GM12892 (cell line): ENCODE measurements around the gene RNF8.

Source experiments
- POLR2A ChIP-seq: IDR thresholded peaks from 2 replicates; pipeline ENCODE4 v1.6.1; 2011; ENCODE audit warnings: low read depth, low read length, control low read depth
- POLR2AphosphoS5 ChIP-seq: IDR thresholded peaks from 2 replicates; pipeline ENCODE4 v1.6.1; 2011; ENCODE audit warnings: low read depth, low read length, control low read depth

DNA sequence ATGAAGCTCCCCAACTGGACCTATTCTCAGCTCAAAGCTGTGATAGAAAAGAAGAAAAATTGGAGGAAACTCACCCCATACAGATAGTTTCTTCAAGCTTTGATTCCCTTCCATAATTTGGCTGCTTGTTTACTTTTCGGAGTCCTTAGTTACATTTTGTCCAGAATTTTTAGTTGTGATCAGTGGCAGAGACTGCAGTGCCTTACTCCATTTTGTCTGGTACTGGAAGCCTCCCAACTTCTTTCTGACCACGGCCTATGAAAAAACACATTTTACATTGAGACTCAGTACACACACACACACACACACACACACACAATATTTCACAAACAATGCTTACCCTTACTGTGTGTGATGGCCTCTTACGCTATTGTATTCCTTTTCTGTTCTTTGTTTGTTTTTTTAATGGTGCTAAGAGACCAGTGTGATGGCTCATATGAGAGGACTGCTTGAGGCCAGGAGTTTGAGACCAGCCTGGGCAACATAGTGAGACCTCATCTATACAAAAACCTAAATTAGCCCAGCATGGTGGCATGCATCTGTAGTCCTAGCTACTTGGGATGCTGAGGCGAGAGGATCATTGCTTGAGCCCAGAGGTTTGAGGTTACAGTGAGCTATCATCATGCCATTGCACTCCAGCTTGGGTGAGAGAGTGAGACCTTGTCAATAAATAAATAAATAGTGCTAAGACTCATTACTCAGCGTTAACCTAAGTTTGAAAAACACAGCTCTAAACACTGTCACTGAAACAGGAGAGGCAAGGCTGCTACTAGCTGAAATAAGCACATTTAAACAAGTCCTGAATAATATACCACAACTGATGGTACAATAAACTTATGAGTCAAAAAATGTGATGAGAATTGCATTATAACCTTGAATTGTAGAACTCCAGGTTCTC lies 13.8 kb upstream of the RNF8 start:
- TF ChIP-seq POLR2A, result no peak
- TF ChIP-seq POLR2AphosphoS5, result no peak
